Measurements from ENCODE around the gene GIGYF2. TPM values are rescaled to one million over a fixed set of nuclear protein-coding genes. Genes with fewer than 3 reads are reported as not detected.
A peak's percentile ranks its signal among the peaks of the same experiment; 100 is the strongest.
"Not testable (repeated sequence)": the region's sequence is repeated elsewhere in the genome, so short reads cannot be mapped to it uniquely, and the experiment has no call there.

GIGYF2 gene
- total and polyA plus RNA-seq, 8 donors: 17.4 to 50.9 (median 41.0) TPM

DNA sequence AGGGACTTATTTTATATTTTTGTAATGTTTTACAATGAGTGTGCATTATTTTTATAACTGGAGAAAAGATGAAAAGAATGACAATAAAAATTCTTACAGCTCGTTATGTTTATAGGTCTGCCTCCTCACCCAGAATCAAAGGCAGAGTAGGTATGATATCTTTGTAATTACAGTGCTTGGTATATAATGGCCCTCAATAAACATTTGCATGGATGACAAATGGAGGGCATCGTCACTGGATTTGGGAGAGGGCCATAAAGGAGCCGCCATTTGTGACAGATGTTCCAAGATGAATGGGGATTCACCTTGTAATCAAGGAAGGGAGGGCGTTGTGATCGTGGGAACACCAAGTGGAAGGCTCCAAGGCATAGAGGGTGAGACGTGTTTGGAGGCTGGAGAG, 22.6 kb upstream of the GIGYF2 start:
- H3K27me3 ChIP-seq: no peaks in the 10 kb centered on the region
- FAIRE-seq: no peak
- H3K4me1 ChIP-seq: no peaks in the 10 kb centered on the region
- no peak overlapping the region for H3K27ac ChIP-seq
- intact Hi-C loops (cut with DNase I): no loop called here
- no peaks in the 10 kb centered on the region for H3K9me3 ChIP-seq
- H3K36me3 ChIP-seq: no peaks in the 10 kb centered on the region
- ATAC-seq: no peak
- WGBS, 2 donors: 78 to 82% methylated on average over 6 of the region's 6 CpGs
- no peak overlapping the region for H3K4me3 ChIP-seq
- no peak for DNase-seq
- TF ChIP-seq, protein P1, sequence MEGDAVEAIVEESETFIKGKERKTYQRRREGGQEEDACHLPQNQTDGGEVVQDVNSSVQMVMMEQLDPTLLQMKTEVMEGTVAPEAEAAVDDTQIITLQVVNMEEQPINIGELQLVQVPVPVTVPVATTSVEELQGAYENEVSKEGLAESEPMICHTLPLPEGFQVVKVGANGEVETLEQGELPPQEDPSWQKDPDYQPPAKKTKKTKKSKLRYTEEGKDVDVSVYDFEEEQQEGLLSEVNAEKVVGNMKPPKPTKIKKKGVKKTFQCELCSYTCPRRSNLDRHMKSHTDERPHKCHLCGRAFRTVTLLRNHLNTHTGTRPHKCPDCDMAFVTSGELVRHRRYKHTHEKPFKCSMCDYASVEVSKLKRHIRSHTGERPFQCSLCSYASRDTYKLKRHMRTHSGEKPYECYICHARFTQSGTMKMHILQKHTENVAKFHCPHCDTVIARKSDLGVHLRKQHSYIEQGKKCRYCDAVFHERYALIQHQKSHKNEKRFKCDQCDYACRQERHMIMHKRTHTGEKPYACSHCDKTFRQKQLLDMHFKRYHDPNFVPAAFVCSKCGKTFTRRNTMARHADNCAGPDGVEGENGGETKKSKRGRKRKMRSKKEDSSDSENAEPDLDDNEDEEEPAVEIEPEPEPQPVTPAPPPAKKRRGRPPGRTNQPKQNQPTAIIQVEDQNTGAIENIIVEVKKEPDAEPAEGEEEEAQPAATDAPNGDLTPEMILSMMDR (IDR thresholded peaks at IDR 0.05): no peak

- intact Hi-C loops (cut with DNase I): no loop called here
- no peaks in the 10 kb centered on the region for H3K36me3 ChIP-seq
- no peak for FAIRE-seq
- H3K4me3 ChIP-seq: no peak overlapping the region
- no peak for ATAC-seq
- H3K27ac ChIP-seq: no peak overlapping the region
- WGBS, 2 donors: 90% methylated on average over 10 of the region's 10 CpGs
- H3K4me1 ChIP-seq: peaks cover 0 to 4% (median 0%) of the 10 kb centered on the region in 3 donors
- H3K9me3 ChIP-seq: no peaks in the 10 kb centered on the region
- H3K27me3 ChIP-seq: no peaks in the 10 kb centered on the region
- DNase-seq: no peak
- TF ChIP-seq, protein P1 (IDR thresholded peaks at IDR 0.05): no peak
These were observed 21.8 kb upstream of the GIGYF2 start for GRCh38 chr2:232675381-232675780.

GRCh38 chr2:232680006-232680405, 17.1 kb upstream of the GIGYF2 start:
- ATAC-seq (no peak), FAIRE-seq (no peak), DNase-seq (peak in 1 of 6 donors; percentile 7)
- Histone ChIP-seq H3K36me3 (no peaks in the 10 kb centered on the region), H3K27me3 (no peaks in the 10 kb centered on the region), H3K4me1 (peaks cover 0 to 4% (median 0%) of the 10 kb centered on the region in 3 donors), H3K9me3 (no peaks in the 10 kb centered on the region), H3K4me3 (no peak overlapping the region), H3K27ac (no peak overlapping the region)
- WGBS, 2 donors: 76 to 84% methylated on average over 7 of the region's 7 CpGs
- intact Hi-C loops (cut with DNase I): no loop called here
- TF ChIP-seq, protein P1 (IDR thresholded peaks at IDR 0.05): no peak

GRCh38 chr2:232681527-232681926, 15.6 kb upstream of the GIGYF2 start:
- H3K4me3 ChIP-seq: no peak overlapping the region
- H3K4me1 ChIP-seq: peaks cover 0 to 4% (median 0%) of the 10 kb centered on the region in 3 donors
- intact Hi-C loops (cut with DNase I): no loop called here
- H3K27ac ChIP-seq: no peak overlapping the region
- 69 to 75% methylated on average over 10 of the region's 10 CpGs for WGBS, 2 donors
- H3K27me3 ChIP-seq: no peaks in the 10 kb centered on the region
- no peak for FAIRE-seq
- H3K9me3 ChIP-seq: no peaks in the 10 kb centered on the region
- no peaks in the 10 kb centered on the region for H3K36me3 ChIP-seq
- DNase-seq: peak in 1 of 6 donors; percentile 40
- no peak for ATAC-seq
- TF ChIP-seq, protein P1 (IDR thresholded peaks at IDR 0.05): no peak

GRCh38 chr2:232683368-232683767, 13.8 kb upstream of the GIGYF2 start:
- DNase-seq (no peak), FAIRE-seq (no peak), ATAC-seq (no peak)
- Histone ChIP-seq H3K27ac (no peak overlapping the region), H3K36me3 (no peaks in the 10 kb centered on the region), H3K4me3 (no peak overlapping the region), H3K4me1 (peaks cover 0 to 4% (median 0%) of the 10 kb centered on the region in 3 donors), H3K27me3 (no peaks in the 10 kb centered on the region), H3K9me3 (no peaks in the 10 kb centered on the region)
- whole genome bisulfite sequencing, 2 donors: 31 to 33% methylated on average over 1 of the region's 1 CpG
- TF ChIP-seq, protein P1 (IDR thresholded peaks at IDR 0.05): no peak
- intact Hi-C loops (cut with DNase I): no loop called here

- H3K9me3 ChIP-seq; intact Hi-C loops (cut with DNase I); FAIRE-seq; H3K27me3 ChIP-seq; H3K4me3 ChIP-seq; H3K36me3 ChIP-seq; DNase-seq; H3K4me1 ChIP-seq; H3K27ac ChIP-seq; ATAC-seq: not testable (repeated sequence)
- 89 to 95% methylated on average over 6 of the region's 6 CpGs for WGBS, 2 donors
These were observed 11.7 kb upstream of the GIGYF2 start for GRCh38 chr2:232685391-232685790.

Data from pancreas (tissue), 10 donors.